Urinary bladder (tissue), 4 donors: ENCODE measurements around the gene CLCA1. TPM values are rescaled to one million over a fixed set of nuclear protein-coding genes. Genes with fewer than 3 reads are reported as not detected.
A peak's percentile ranks its signal among the peaks of the same experiment; 100 is the strongest.

Experiments used
- DNase-seq: peaks from one replicate; pipeline ENCODE4 v3.0.0-alpha.2; 2015; ENCODE audit errors: extremely low spot score
- H3K27ac ChIP-seq: one replicate; pipeline ENCODE4 v1.5.1; 2013; ENCODE audit warnings: low read depth, mild to moderate bottlenecking, moderate library complexity
- H3K36me3 ChIP-seq: one replicate; pipeline ENCODE4 v1.6.1; 2013; ENCODE audit warnings: mild to moderate bottlenecking, moderate library complexity; ENCODE audit not compliant: insufficient read depth
- H3K4me1 ChIP-seq: one replicate; pipeline ENCODE4 v1.6.1; 2013; ENCODE audit warnings: mild to moderate bottlenecking, moderate library complexity; ENCODE audit not compliant: insufficient read depth
- H3K4me3 ChIP-seq: one replicate; pipeline ENCODE4 v1.5.1; 2013; ENCODE audit warnings: low read depth, low read length
- WGBS: extraction: QIAGEN DNeasy Blood & Tissue Kit; methylation state at CpG from one replicate; pipeline ENCODE4 v1.1.7; 2013; 5-methylcytosine and 5-hydroxymethylcytosine counted together
- polyA plus RNA-seq: library from polyadenylated mRNA; stranded (reverse); fragments of 200-250 nt; gene quantifications from one replicate; pipeline ENCODE4 v1.2.3, GENCODE V29; 2013
- total RNA-seq: library from RNA; depleted of rRNA; stranded (reverse); fragments of >200 nt; gene quantifications from one replicate; pipeline ENCODE4 v1.2.3, GENCODE V29; 2014
- donor health status: healthy with polysubstance abuse.
- donor health status: healthy.

Gene CLCA1
- total and polyA plus RNA-seq, 2 donors = not detected

DNA sequence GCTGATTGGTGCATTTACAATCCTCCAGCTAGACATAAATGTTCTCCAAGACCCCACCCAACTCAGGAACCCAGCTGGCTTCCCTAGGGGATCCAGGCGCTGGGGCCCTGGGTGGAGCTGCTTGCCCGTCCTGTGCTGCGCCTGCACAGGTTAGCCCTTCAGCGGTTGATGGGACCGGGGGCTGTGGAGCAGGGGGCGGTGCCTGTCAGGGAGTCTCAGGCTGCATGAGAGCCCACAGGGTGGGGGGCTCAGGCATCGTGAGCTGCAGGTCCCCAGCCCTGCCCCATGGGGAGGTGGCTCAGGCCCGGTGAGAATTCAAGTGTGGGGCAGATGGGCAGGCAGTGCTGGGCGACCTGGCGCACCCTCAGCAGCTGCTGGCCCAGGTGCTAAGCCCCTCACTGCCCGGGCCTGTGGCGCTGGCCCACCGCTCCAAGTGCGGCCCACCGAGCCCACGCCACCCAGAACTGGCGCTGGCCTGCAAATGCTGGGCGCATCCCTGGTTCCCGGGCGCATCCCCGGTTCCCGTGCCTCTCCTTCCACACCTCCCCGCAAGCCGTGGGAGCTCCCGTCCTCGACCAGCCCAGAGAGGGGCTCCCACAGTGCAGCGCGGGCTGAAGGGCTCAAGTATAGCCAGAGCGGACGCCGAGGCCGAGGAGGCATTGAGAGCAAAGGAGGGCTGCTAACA lies 55.1 kb downstream of the CLCA1 start:
- WGBS = 95% methylated on average over 32 of the region's 32 CpGs
- Histone ChIP-seq H3K4me1 (no peaks in the 10 kb centered on the region), H3K4me3 (no peak overlapping the region), H3K27ac (no peak overlapping the region), H3K36me3 (no peaks in the 10 kb centered on the region)
- no peak for DNase-seq

DNA sequence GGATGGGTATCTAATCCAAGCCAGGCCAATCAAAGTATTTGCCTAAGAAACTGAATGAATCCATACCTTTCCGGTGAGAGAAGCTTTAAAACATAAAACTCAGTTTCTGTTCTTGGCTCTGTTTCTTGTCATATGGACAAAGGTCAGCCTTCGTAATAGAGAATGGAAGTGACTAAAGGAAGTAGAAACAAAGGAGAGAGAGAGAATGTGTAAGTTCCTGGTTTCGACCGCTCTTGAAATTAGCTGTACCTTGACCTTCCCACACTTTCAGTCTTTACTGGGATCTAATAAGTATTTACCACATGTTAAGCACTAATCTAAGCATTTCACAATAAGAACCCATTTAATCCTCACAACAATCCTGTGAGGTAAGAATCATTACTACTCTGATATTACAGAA lies 58.6 kb downstream of the CLCA1 start:
- no peaks in the 10 kb centered on the region for H3K4me1 ChIP-seq
- 82% methylated on average over 4 of the region's 4 CpGs for WGBS

DNA sequence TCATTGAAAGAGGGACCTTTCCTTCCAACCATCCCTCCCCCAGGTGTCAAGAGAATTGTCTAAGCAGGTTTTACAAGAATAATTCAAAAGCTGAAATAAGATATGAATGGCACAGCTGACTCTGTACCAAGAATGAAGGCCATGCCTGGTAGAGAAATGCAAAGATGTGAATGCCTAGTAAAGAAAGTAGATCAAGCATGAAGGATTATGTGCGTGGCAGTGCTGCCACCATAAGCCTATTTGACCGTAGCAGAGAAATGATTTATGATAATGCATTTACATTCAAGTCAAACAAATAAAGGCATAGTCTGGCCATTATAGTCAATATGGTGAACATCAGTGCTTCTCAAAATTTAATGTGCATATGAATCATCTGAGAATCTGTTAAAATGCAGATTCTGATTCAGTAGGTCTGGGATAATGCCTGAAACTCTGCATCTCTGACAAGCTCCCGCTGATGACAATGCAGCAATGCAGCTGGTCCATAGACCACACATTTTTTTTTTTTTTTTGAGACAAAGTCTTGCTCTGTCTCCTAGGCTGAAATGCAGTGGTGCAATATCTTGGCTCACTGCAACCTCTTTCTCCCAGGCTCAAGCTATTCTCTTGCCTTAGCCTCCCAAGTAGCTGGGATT lies 61.6 kb downstream of the CLCA1 start:
- Histone ChIP-seq H3K4me3 (no peak overlapping the region), H3K36me3 (no peaks in the 10 kb centered on the region)
- WGBS = 80% methylated on average over 3 of the region's 3 CpGs

More for the DNA sequence above, 58.6 kb downstream of the CLCA1 start:
- H3K36me3 ChIP-seq = no peaks in the 10 kb centered on the region
- H3K27ac ChIP-seq = no peak overlapping the region
- no peak overlapping the region for H3K4me3 ChIP-seq
- no peak for DNase-seq

DNA sequence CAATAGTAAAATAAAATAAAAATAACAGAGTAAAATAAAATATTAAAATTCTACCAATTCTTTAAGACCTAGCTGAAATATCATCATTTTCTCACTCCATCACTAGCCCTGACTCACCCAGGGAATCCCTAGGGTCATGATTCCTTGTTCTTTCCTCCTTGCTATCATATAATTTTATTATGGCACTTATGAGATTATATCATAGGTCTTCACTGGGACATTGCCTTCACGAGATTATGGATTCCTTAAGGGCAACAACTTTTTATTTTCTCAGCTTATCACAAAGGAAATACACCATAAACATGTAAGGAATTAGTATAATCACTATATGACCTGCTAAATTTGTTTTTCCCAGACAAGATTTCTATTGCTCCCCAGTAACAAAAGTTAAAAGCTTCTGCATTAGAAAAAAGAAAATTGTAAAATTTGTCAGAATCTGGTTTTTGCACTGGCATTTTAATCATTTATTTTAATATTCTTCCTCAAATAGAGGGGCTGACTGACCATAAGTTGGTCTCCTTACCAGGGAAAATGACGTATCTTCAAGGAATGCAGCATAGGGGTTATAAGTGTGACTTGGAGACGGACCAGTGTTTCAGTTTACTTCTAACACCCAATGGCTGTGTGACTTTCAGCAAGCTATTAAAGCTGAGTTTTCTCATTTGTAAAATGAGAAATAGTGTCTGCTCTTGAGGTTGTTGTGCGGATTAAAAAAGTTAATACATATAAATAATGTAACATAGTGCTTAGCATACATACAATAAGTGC lies 69.4 kb downstream of the CLCA1 start:
- no peak overlapping the region for H3K27ac ChIP-seq
- DNase-seq = no peak
- H3K4me3 ChIP-seq = no peak overlapping the region
- no peaks in the 10 kb centered on the region for H3K4me1 ChIP-seq
- no peaks in the 10 kb centered on the region for H3K36me3 ChIP-seq
- WGBS = 49% methylated on average over 4 of the region's 4 CpGs

More for the DNA sequence above, 61.6 kb downstream of the CLCA1 start:
- no peak overlapping the region for H3K27ac ChIP-seq
- no peak for DNase-seq
- H3K4me1 ChIP-seq = no peaks in the 10 kb centered on the region

DNA sequence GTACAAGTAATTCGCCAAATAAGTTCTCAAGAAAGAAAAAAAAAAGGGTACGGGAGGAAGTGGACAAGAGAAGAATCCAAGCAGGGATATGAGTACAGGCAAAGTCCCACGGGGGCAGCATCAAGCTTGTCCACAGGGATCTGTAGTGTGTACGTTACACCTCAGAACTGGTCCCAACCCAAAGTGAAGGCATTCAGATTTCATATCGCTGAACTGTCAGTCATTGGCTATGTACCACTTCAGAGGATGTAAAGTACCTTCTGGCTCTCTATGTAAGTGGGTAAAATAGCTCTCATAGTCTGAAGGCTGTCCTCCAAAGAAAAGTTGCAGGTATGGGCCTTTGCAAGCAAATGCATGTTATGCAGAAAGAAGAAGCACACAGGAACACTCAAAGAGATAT lies 70.0 kb downstream of the CLCA1 start:
- Histone ChIP-seq H3K36me3 (no peaks in the 10 kb centered on the region), H3K4me3 (no peak overlapping the region), H3K27ac (no peak overlapping the region), H3K4me1 (peaks cover 2% of the 10 kb centered on the region)
- DNase-seq = no peak
- 67% methylated on average over 5 of the region's 5 CpGs for WGBS

DNA sequence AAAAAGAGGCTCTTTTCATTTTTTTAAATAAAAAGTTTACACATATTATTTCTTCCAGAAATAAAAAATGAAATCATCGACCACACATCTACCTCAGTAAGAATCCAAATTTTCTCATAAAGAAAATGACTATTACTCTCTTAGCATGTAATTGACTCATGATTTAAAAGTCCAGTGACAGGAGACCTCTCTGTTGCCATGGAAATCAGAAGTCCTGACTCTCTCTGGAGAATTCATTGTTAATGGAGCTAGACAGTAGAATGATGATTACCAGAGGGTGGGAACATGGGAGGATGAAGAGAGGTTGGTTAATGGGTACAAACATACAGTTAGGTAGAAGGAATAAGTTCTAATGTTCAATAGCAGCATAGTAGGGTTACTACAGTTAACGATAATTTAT lies 73.1 kb downstream of the CLCA1 start:
- no peak for DNase-seq
- Histone ChIP-seq H3K36me3 (no peaks in the 10 kb centered on the region), H3K27ac (no peak overlapping the region), H3K4me1 (peaks cover 2% of the 10 kb centered on the region), H3K4me3 (no peak overlapping the region)
- 91% methylated on average over 2 of the region's 2 CpGs for WGBS

DNA sequence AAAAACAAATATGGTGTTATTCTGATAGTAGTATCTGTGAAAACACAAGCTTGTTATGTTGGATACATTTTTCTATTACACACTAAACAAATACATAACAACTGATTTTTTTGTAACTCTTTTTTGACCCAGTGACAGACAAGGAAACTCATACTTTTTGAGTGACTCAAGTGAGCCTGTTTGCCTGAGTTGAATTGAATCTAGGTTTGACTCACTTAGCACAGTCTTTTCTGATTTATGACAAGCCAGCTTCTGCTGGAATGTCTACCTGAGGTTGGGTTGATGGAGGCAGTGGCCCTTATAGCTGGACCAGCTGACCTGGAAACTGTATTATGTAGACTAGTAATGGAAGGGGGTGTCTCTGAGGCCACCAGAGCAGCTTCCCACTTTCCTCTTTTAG lies 73.9 kb downstream of the CLCA1 start:
- Histone ChIP-seq H3K27ac (no peak overlapping the region), H3K4me3 (no peak overlapping the region), H3K4me1 (peaks cover 2% of the 10 kb centered on the region), H3K36me3 (no peaks in the 10 kb centered on the region)
- DNase-seq = peak; percentile 5

DNA sequence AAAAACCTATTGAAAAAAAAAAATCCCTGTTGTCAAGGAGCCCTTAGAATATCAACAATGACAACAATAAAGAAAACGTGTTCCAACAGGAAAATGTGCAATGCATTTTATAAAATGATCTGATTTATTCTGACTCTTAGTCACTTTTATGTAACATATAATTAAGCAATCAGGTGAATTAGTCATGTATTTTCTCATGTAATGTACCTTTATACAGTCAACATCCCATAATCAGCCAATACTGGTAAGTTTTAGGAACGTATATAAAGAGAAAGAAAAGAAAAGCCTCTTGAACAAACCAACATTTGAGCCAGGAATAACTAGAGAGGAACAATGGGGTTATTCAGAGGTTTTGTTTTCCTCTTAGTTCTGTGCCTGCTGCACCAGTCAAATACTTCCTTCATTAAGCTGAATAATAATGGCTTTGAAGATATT lies 78.1 kb downstream of the CLCA1 start, which contains the start of gene CLCA4:
Gene CLCA4, plus strand, starts transcription at position 292 of the 435 bp plus-strand sequence. Its CDS starts 42 bp downstream, at position 334.
- H3K36me3 ChIP-seq = no peaks in the 10 kb centered on the region
- peak; percentile 2 for DNase-seq
- WGBS = 55% methylated on average over 2 of the region's 2 CpGs
- H3K4me1 ChIP-seq = peaks cover 2% of the 10 kb centered on the region
- H3K4me3 ChIP-seq = no peak within 1 kb of the TSS
- H3K27ac ChIP-seq = peak within 1 kb of the TSS; percentile 74

DNA sequence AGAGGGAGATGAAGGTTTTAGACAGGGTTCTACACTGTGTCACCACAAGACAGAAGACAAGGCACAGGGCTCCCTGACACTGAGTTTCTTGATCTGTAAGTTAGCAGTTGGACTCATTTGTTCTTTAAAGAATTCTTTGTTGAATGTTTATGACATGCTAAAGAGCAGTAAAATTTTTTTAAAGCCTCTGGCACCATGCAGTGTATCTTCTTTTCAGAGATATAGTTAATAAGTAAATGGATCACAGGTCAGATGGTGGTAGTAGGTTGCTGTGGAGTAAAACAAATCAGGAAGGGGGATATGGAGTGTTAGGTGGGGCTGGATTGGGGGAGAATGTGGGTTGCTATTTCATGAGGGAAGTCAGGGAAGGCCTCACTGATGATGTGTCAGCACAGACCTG lies 80.1 kb downstream of the CLCA1 start:
- Histone ChIP-seq H3K4me3 (no peak overlapping the region), H3K27ac (no peak overlapping the region), H3K36me3 (no peaks in the 10 kb centered on the region), H3K4me1 (no peaks in the 10 kb centered on the region)
- DNase-seq = no peak

Other genes starting within 250 kb of the CLCA1 start
- 122 TPM for gene ODF2L, start 72.6 kb upstream of the CLCA1 start, total RNA-seq
- 10.3 TPM for gene ODF2L, start 72.6 kb upstream of the CLCA1 start, polyA plus RNA-seq
- 5.0 TPM for gene CLCA2, start 44.8 kb upstream of the CLCA1 start, total RNA-seq
- 0.65 TPM for gene CLCA2, start 44.8 kb upstream of the CLCA1 start, polyA plus RNA-seq
- gene CLCA4, start 78.2 kb downstream of the CLCA1 start, total RNA-seq = 38.1 TPM
- gene CLCA4, start 78.2 kb downstream of the CLCA1 start, polyA plus RNA-seq = 11.7 TPM
- 104 TPM for gene SH3GLB1, start 235.6 kb downstream of the CLCA1 start, total RNA-seq
- 35.1 TPM for gene SH3GLB1, start 235.6 kb downstream of the CLCA1 start, polyA plus RNA-seq